Measurements from ENCODE around the gene RNF41. TPM values are rescaled to one million over a fixed set of nuclear protein-coding genes. Genes with fewer than 3 reads are reported as not detected.

Gene RNF41
- total RNA-seq, 3 donors from 2014 or later (not counting 1 experiment from before 2014, with no cell fraction given), result 32.3 to 44.5 (median 38.6) TPM

DNA sequence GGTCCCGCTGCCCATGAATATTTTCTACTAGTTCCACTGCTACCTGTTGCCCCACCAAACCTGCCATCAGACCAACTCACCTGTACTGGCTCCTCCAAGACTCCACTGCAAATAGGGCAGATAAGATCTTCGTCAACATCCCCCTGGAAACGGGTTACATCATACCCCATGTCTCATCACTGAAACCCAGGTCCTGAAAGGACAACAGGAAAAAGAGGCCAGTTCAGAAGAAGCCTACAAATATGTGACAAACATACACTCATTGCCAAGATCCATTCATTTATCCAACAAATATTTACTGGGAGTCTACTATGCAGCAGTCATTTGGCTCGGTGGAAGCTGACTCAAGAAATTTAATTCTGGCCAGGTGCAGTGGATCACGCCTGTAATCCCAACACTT is 7.8 kb downstream of the RNF41 start:
- intact Hi-C loops (cut with micrococcal nuclease), result no loop called here
- no peak overlapping the region for H3K27ac ChIP-seq (ENCODE audit: low read length)
- no peaks in the 10 kb centered on the region for H3K4me1 Mint-ChIP-seq
- no peaks in the 10 kb centered on the region for H3K27me3 ChIP-seq (ENCODE audit: control insufficient read depth, insufficient read depth, low read length)
- H3K4me1 ChIP-seq (ENCODE audit: control insufficient read depth, insufficient read depth, low read length), result no peaks in the 10 kb centered on the region
- H3K4me3 Mint-ChIP-seq, result no peak overlapping the region
- H3K27me3 Mint-ChIP-seq (ENCODE audit: low read depth in 2 of 2), result no peaks in the 10 kb centered on the region
- TF ChIP-seq, protein P1, sequence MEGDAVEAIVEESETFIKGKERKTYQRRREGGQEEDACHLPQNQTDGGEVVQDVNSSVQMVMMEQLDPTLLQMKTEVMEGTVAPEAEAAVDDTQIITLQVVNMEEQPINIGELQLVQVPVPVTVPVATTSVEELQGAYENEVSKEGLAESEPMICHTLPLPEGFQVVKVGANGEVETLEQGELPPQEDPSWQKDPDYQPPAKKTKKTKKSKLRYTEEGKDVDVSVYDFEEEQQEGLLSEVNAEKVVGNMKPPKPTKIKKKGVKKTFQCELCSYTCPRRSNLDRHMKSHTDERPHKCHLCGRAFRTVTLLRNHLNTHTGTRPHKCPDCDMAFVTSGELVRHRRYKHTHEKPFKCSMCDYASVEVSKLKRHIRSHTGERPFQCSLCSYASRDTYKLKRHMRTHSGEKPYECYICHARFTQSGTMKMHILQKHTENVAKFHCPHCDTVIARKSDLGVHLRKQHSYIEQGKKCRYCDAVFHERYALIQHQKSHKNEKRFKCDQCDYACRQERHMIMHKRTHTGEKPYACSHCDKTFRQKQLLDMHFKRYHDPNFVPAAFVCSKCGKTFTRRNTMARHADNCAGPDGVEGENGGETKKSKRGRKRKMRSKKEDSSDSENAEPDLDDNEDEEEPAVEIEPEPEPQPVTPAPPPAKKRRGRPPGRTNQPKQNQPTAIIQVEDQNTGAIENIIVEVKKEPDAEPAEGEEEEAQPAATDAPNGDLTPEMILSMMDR (IDR thresholded peaks at IDR 0.05), result no peak
- H3K9me3 ChIP-seq (ENCODE audit: control insufficient read depth, insufficient read depth, low read length), result no peaks in the 10 kb centered on the region
- no peaks in the 10 kb centered on the region for H3K9me3 Mint-ChIP-seq
- no peak overlapping the region for H3K27ac Mint-ChIP-seq
- H3K36me3 Mint-ChIP-seq, result peaks cover 7% of the 10 kb centered on the region
- H3K4me3 ChIP-seq (ENCODE audit: low read length), result no peak overlapping the region
- WGBS (ENCODE audit: insufficient coverage), result 96% methylated on average over 5 of the region's 5 CpGs
- no peak for DNase-seq
- ATAC-seq, result no peak
- H3K36me3 ChIP-seq (ENCODE audit: control insufficient read depth, insufficient read depth, low read length), result peaks cover 52% of the 10 kb centered on the region

DNA sequence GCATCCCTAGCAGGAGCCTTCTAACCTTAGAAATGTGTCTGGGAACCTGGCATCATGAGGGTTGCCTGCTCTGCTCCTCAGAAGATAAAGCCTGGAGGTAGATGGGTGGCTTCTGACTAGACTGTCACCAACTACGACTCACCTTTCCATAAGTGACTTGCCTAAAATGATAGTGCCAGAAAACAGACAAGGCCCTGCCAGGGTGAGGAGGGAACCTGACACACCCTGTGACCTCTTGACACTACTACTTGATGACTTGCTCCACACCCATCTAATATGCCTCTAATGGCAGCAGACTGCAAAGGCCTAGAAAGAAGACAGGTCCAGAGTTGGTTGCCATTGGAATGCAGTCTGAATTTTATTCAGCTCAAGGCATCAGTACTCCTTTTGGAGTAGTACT is 9.4 kb downstream of the RNF41 start:
- Histone ChIP-seq H3K4me3 (ENCODE audit: low read length) (no peak overlapping the region), H3K4me1 (ENCODE audit: control insufficient read depth, insufficient read depth, low read length) (no peaks in the 10 kb centered on the region), H3K27me3 (ENCODE audit: control insufficient read depth, insufficient read depth, low read length) (no peaks in the 10 kb centered on the region), H3K27ac (ENCODE audit: low read length) (no peak overlapping the region), H3K9me3 (ENCODE audit: control insufficient read depth, insufficient read depth, low read length) (no peaks in the 10 kb centered on the region), H3K36me3 (ENCODE audit: control insufficient read depth, insufficient read depth, low read length) (peaks cover 61% of the 10 kb centered on the region)
- intact Hi-C loops (cut with micrococcal nuclease), result no loop called here
- DNase-seq (no peak), ATAC-seq (no peak)
- Mint-ChIP-seq H3K4me3 (no peak overlapping the region), H3K36me3 (peaks cover 12% of the 10 kb centered on the region), H3K9me3 (no peaks in the 10 kb centered on the region), H3K27me3 (ENCODE audit: low read depth in 2 of 2) (no peaks in the 10 kb centered on the region), H3K4me1 (no peaks in the 10 kb centered on the region), H3K27ac (peak overlapping the region in 1 of 2 donors; percentile 18)
- WGBS (ENCODE audit: insufficient coverage), result 94% methylated on average over 1 of the region's 1 CpG
- TF ChIP-seq, protein P1 (IDR thresholded peaks at IDR 0.05), result no peak

DNA sequence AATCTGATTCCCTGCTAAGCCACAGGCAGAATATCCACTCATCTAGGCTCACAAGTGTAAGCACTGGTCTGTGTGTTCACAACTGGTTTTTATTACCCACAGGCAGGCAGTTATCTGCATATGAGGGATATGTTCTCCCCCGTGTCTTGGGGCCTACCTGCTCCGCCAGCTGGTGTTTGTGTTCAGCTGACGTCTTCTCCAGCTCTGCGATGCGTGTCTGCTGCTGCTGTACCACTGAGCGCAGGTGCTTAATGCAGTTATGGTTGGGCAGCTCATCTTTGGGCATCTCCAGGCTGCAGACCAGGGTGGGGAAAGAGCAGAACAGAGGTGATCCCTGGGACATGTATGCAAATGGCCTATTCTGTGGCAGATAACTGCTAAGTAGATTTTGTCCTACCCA is 13.7 kb downstream of the RNF41 start:
- 85% methylated on average over 6 of the region's 6 CpGs for WGBS (ENCODE audit: insufficient coverage)
- Mint-ChIP-seq H3K27ac (no peak overlapping the region), H3K27me3 (ENCODE audit: low read depth in 2 of 2) (no peaks in the 10 kb centered on the region), H3K4me3 (no peak overlapping the region), H3K36me3 (peaks cover 9% of the 10 kb centered on the region), H3K4me1 (no peaks in the 10 kb centered on the region), H3K9me3 (no peaks in the 10 kb centered on the region)
- no peak for DNase-seq
- H3K4me1 ChIP-seq (ENCODE audit: control insufficient read depth, insufficient read depth, low read length), result no peaks in the 10 kb centered on the region
- no peaks in the 10 kb centered on the region for H3K9me3 ChIP-seq (ENCODE audit: control insufficient read depth, insufficient read depth, low read length)
- H3K36me3 ChIP-seq (ENCODE audit: control insufficient read depth, insufficient read depth, low read length), result peaks cover 64% of the 10 kb centered on the region
- intact Hi-C loops (cut with micrococcal nuclease), result no loop called here
- ATAC-seq, result no peak
- H3K27me3 ChIP-seq (ENCODE audit: control insufficient read depth, insufficient read depth, low read length), result no peaks in the 10 kb centered on the region
- TF ChIP-seq, protein P1 (IDR thresholded peaks at IDR 0.05), result no peak
- H3K27ac ChIP-seq (ENCODE audit: low read length), result peak overlapping the region; percentile 11
- no peak overlapping the region for H3K4me3 ChIP-seq (ENCODE audit: low read length)

DNA sequence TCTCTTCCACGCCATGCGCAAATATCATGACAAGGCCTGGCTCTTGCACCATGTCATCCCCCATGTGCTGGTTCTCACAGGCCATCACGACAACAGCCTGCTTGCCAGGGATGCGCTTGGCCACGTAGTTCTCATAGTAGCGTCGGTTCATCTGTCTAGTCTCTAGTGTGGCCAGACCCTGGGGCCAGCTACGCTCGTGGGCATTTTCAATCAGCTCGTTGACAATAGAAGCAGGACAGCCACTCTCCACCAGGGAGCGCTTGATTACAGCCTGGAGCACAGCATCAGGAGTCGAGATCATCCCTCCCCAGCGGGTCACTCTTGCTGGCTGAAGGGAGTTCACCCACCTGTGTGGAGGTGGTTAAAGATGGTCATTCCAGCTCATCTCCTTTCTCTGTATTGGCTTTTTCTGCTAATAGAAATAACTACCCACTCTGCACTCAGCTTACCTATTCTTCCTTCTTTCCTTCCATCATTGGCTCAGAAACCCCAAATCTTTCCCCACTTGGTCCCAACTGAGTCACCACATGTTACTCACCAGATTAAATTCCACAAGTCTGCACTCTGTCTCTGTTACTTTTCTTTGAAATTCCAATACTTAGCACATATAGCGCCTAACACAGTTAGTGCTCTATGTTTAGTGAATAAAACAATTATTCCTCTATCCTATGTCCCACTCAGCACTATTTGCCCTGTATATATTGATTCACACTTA is 15.1 kb downstream of the RNF41 start:
- peaks cover 9% of the 10 kb centered on the region for H3K36me3 Mint-ChIP-seq
- TF ChIP-seq, protein P1 (IDR thresholded peaks at IDR 0.05), result peak; percentile 26
- Histone ChIP-seq H3K27me3 (ENCODE audit: control insufficient read depth, insufficient read depth, low read length) (no peaks in the 10 kb centered on the region), H3K4me1 (ENCODE audit: control insufficient read depth, insufficient read depth, low read length) (no peaks in the 10 kb centered on the region), H3K27ac (ENCODE audit: low read length) (no peak overlapping the region), H3K9me3 (ENCODE audit: control insufficient read depth, insufficient read depth, low read length) (no peaks in the 10 kb centered on the region), H3K36me3 (ENCODE audit: control insufficient read depth, insufficient read depth, low read length) (peaks cover 52% of the 10 kb centered on the region), H3K4me3 (ENCODE audit: low read length) (no peak overlapping the region)
- no peaks in the 10 kb centered on the region for H3K9me3 Mint-ChIP-seq
- DNase-seq (peak in 1 of 2 donors; percentile 60), ATAC-seq (peak; percentile 32 to 66 (median 63))
- H3K4me3 Mint-ChIP-seq, result no peak overlapping the region
- intact Hi-C loops (cut with micrococcal nuclease), result no loop called here
- no peaks in the 10 kb centered on the region for H3K27me3 Mint-ChIP-seq (ENCODE audit: low read depth in 2 of 2)
- no peaks in the 10 kb centered on the region for H3K4me1 Mint-ChIP-seq
- WGBS (ENCODE audit: insufficient coverage), result 90% methylated on average over 11 of the region's 14 CpGs
- peak overlapping the region in 1 of 2 donors; percentile 0 for H3K27ac Mint-ChIP-seq
